NOMO-1 treated with DMSO at 0.1 percent for 48 hours (cell line): ENCODE measurements around the gene EPSTI1.
A peak's percentile ranks its signal among the peaks of the same experiment; 100 is the strongest.
"Not testable (repeated sequence)": the region's sequence is repeated elsewhere in the genome, so short reads cannot be mapped to it uniquely, and the experiment has no call there.

ENCODE experiments used
- DNase-seq: peaks from one replicate; lab custom pipeline; 2025; ENCODE audit not compliant: unreplicated experiment; lab: John Stamatoyannopoulos, UW

Gene EPSTI1

GRCh38 chr13:42899266-42899665 is 92.8 kb downstream of the EPSTI1 start:
- no peak for DNase-seq

GRCh38 chr13:42895776-42896175 is 96.3 kb downstream of the EPSTI1 start:
- DNase-seq = peak; percentile 3

- DNase-seq = no peak
Measured at GRCh38 chr13:42894765-42895243, 97.2 kb downstream of the EPSTI1 start.

GRCh38 chr13:42893214-42893671 is 98.8 kb downstream of the EPSTI1 start:
- DNase-seq = peak; percentile 37

GRCh38 chr13:42892760-42893159 is 99.3 kb downstream of the EPSTI1 start:
- peak; percentile 82 for DNase-seq

- DNase-seq = no peak
Measured at GRCh38 chr13:42891591-42891990, 100.5 kb downstream of the EPSTI1 start.

GRCh38 chr13:42885325-42885724 is 106.7 kb downstream of the EPSTI1 start:
- no peak for DNase-seq

- peak; percentile 53 for DNase-seq
Measured at GRCh38 chr13:42883771-42884467, 108.1 kb downstream of the EPSTI1 start.

GRCh38 chr13:42883142-42883541 is 108.9 kb downstream of the EPSTI1 start:
- DNase-seq = no peak

- peak; percentile 54 for DNase-seq
Measured at GRCh38 chr13:42880056-42880605, 111.9 kb downstream of the EPSTI1 start.

- DNase-seq = no peak
Measured at GRCh38 chr13:42878721-42879120, 113.3 kb downstream of the EPSTI1 start.

GRCh38 chr13:42876887-42877545 is 115.0 kb downstream of the EPSTI1 start:
- no peak for DNase-seq

- DNase-seq = peak; percentile 94
Measured at GRCh38 chr13:42876270-42876714, 115.7 kb downstream of the EPSTI1 start.

GRCh38 chr13:42875475-42876269 is 116.4 kb downstream of the EPSTI1 start:
- peak; percentile 62 for DNase-seq

- no peak for DNase-seq
Measured at GRCh38 chr13:42874221-42874620, 117.8 kb downstream of the EPSTI1 start.

- no peak for DNase-seq
Measured at GRCh38 chr13:42873081-42873480, 119.0 kb downstream of the EPSTI1 start.

GRCh38 chr13:42867232-42867631 is 124.8 kb downstream of the EPSTI1 start:
- no peak for DNase-seq

GRCh38 chr13:42865768-42866102 is 126.3 kb downstream of the EPSTI1 start:
- DNase-seq = no peak

- no peak for DNase-seq
Measured at GRCh38 chr13:42864952-42865767, 126.9 kb downstream of the EPSTI1 start.

GRCh38 chr13:42862370-42862769 is 129.7 kb downstream of the EPSTI1 start:
- not testable (repeated sequence) for DNase-seq
